CD14-positive monocyte (primary cell): ENCODE data around the gene RNF169. TPM values are rescaled to one million over a fixed set of nuclear protein-coding genes. Genes with fewer than 3 reads are reported as not detected.

Experiments used
- DNase-seq, 3 donors: peaks; one replicate each; pipeline ENCODE4 v3.0.0-alpha.2; 2011 to 2022
- H2AFZ ChIP-seq: 2 replicates; pipeline ENCODE4 v1.6.0; 2012; ENCODE audit warnings: mild to moderate bottlenecking, low read depth, low read length, inconsistent platforms; ENCODE audit not compliant: insufficient read depth, poor library complexity, severe bottlenecking
- H3K27ac ChIP-seq, 2 donors: 1 replicate in 1 of 2; 2 replicates in 1 of 2; pipeline ENCODE4 v1.5.1; 2012 to 2013; ENCODE audit warnings: low read length in 2 of 2, control low read depth in 1 of 2, inconsistent platforms in 1 of 2, low read depth in 1 of 2, mild to moderate bottlenecking in 1 of 2
- H3K27me3 ChIP-seq, 2 donors: one replicate each; pipeline versions ENCODE4 v1.6.0 to v1.6.1; 2011 to 2013; ENCODE audit warnings: low read length in 2 of 2; ENCODE audit not compliant: control insufficient read depth in 2 of 2, insufficient read depth in 2 of 2
- H3K36me3 ChIP-seq, 2 donors: replicated peaks in 1 of 2; 1 replicate in 1 of 2; 2 replicates in 1 of 2; pipeline versions ENCODE4 v1.5.1 to v1.6.1; 2012 to 2013; ENCODE audit warnings: low read length in 2 of 2, control low read depth in 1 of 2, inconsistent platforms in 1 of 2, mild to moderate bottlenecking in 1 of 2; ENCODE audit not compliant: insufficient read depth in 2 of 2, control insufficient read depth in 1 of 2
- H3K4me1 ChIP-seq, 2 donors: 1 replicate in 1 of 2; 2 replicates in 1 of 2; pipeline versions ENCODE4 v1.5.1 to v1.6.1; 2012 to 2013; ENCODE audit warnings: low read length in 2 of 2, control low read depth in 1 of 2, inconsistent platforms in 1 of 2, mild to moderate bottlenecking in 1 of 2, moderate library complexity in 1 of 2; ENCODE audit not compliant: insufficient read depth in 2 of 2, control insufficient read depth in 1 of 2
- H3K4me2 ChIP-seq: replicated peaks from 2 replicates; pipeline ENCODE3; 2012; ENCODE audit warnings: low read length, moderate library complexity, mild to moderate bottlenecking; ENCODE audit not compliant: poor library complexity, severe bottlenecking; ENCODE audit errors: extremely low read depth
- H3K4me3 ChIP-seq, 3 experiments: fragments of 200-600 bp in 1 of 3; sonication (generic) in 1 of 3; replicated peaks in 1 of 3; 1 replicate in 2 of 3; 2 replicates in 1 of 3; pipeline ENCODE4 v1.5.1; 2011 to 2013; ENCODE audit warnings: low read length in 3 of 3, mild to moderate bottlenecking in 3 of 3, control low read depth in 2 of 3, low read depth in 2 of 3, inconsistent platforms in 1 of 3, moderate library complexity in 1 of 3
- H3K79me2 ChIP-seq: 2 replicates; pipeline ENCODE4 v1.6.0; 2012; ENCODE audit warnings: mild to moderate bottlenecking, control low read depth, inconsistent platforms, low read length, moderate library complexity; ENCODE audit not compliant: insufficient read depth
- H3K9ac ChIP-seq: 2 replicates; pipeline ENCODE4 v1.6.0; 2017; ENCODE audit warnings: low read length, mild to moderate bottlenecking; ENCODE audit not compliant: insufficient read depth, poor library complexity, severe bottlenecking
- H3K9me3 ChIP-seq, 2 donors: replicated peaks in 1 of 2; 1 replicate in 1 of 2; 2 replicates in 1 of 2; pipeline versions ENCODE4 v1.5.1 to v1.6.1; 2012 to 2013; ENCODE audit warnings: low read length in 2 of 2, control low read depth in 1 of 2; ENCODE audit not compliant: control insufficient read depth in 1 of 2, insufficient read depth in 1 of 2
- H4K20me1 ChIP-seq: 2 replicates; pipeline ENCODE4 v1.6.0; 2012; ENCODE audit warnings: mild to moderate bottlenecking, low read length, control low read depth, moderate library complexity; ENCODE audit not compliant: insufficient read depth
- H3K27ac Mint-ChIP-seq, 7 donors: one replicate each; pipeline ENCODE4 v1.8.0; 2020; ENCODE audit warnings: mild to moderate bottlenecking in 7 of 7, mixed read lengths in 7 of 7, moderate library complexity in 6 of 7, inconsistent platforms in 2 of 7
- H3K27me3 Mint-ChIP-seq, 3 donors: one replicate each; pipeline ENCODE4 v1.8.0; 2021 to 2022; ENCODE audit warnings: low read depth in 3 of 3, mild to moderate bottlenecking in 3 of 3, mixed read lengths in 3 of 3, moderate library complexity in 3 of 3, inconsistent platforms in 1 of 3
- H3K36me3 Mint-ChIP-seq, 2 donors: one replicate each; pipeline ENCODE4 v1.8.0; 2020; ENCODE audit warnings: mixed read lengths in 2 of 2, inconsistent platforms in 1 of 2, mild to moderate bottlenecking in 1 of 2
- H3K4me1 Mint-ChIP-seq: one replicate; pipeline ENCODE4 v1.8.0; 2020; ENCODE audit warnings: mild to moderate bottlenecking, mixed read lengths
- H3K4me3 Mint-ChIP-seq, 2 donors: one replicate each; pipeline ENCODE4 v1.8.0; 2020; ENCODE audit warnings: mild to moderate bottlenecking in 2 of 2, mixed read lengths in 2 of 2, moderate library complexity in 1 of 2
- H3K9me3 Mint-ChIP-seq, 7 donors: one replicate each; pipeline ENCODE4 v1.8.0; 2020 to 2022; ENCODE audit warnings: mixed read lengths in 7 of 7, mild to moderate bottlenecking in 6 of 7, moderate library complexity in 6 of 7, inconsistent platforms in 2 of 7
- WGBS: methylation state at CpG from one replicate; pipeline ENCODE4 v1.1.5; 2013; ENCODE audit warnings: missing lambda C conversion rate; ENCODE audit not compliant: insufficient coverage; 5-methylcytosine and 5-hydroxymethylcytosine counted together
- intact Hi-C, 2 donors: fragments of 100-400 bp; cut with micrococcal nuclease; formaldehyde crosslinking; loops; one replicate each; pipeline versions ENCODE4 v1.15.0 to v1.15.1; 2023
- polyA plus RNA-seq, 3 donors: library from polyadenylated mRNA; depleted of rRNA in 1 of 3; unstranded in 2 of 3; stranded (reverse) in 1 of 3; fragments of 300-500 nt in 2 of 3; fragments of >200 nt in 1 of 3; fragmentation: Illumina TruSeq in 2 of 3; gene quantifications; 1 replicate in 2 of 3; 2 replicates in 1 of 3; pipeline ENCODE4 v1.2.3, GENCODE V29; 2012 to 2021
- TF ChIP-seq, protein P1 (sequence below): fragments of 200-600 bp; IDR thresholded peaks from one replicate; pipeline ENCODE4 v1.8.0; 2022; ENCODE audit warnings: antibody characterized with exemption, mild to moderate bottlenecking

Gene RNF169
- polyA plus RNA-seq, 3 donors: 1.4 to 16.2 (median 2.0) TPM

DNA sequence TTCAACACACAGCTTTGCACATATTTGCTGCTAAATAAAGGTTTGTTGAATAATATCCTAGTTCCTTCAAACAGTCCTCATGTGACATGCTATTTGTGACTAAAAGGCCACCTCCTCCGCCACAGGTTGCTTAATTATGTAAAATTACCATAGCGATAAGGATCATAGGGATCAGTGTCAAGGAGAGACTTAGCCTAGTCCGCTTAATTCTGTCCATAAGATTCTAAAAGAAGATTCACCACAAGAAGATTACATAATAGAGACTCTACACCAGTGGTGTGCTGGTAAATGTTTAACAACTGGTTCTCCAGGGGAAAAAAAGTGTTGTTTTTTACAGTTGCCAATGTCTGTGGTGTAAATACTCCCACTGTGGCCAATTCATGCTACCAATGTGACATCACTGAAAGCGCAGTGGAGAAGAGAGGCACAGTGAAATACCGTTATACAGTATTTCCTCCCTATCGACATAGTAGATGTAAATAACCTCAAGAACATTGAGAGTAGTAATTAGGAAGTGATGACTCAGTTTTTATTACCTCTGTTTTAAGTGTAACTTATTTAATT is 13.2 kb upstream of the RNF169 start:
- TF ChIP-seq, protein P1, sequence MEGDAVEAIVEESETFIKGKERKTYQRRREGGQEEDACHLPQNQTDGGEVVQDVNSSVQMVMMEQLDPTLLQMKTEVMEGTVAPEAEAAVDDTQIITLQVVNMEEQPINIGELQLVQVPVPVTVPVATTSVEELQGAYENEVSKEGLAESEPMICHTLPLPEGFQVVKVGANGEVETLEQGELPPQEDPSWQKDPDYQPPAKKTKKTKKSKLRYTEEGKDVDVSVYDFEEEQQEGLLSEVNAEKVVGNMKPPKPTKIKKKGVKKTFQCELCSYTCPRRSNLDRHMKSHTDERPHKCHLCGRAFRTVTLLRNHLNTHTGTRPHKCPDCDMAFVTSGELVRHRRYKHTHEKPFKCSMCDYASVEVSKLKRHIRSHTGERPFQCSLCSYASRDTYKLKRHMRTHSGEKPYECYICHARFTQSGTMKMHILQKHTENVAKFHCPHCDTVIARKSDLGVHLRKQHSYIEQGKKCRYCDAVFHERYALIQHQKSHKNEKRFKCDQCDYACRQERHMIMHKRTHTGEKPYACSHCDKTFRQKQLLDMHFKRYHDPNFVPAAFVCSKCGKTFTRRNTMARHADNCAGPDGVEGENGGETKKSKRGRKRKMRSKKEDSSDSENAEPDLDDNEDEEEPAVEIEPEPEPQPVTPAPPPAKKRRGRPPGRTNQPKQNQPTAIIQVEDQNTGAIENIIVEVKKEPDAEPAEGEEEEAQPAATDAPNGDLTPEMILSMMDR: no peak
- Histone ChIP-seq H3K9ac (no peak overlapping the region), H3K79me2 (no peaks in the 10 kb centered on the region), H3K9me3 (peaks cover 0 to 16% of the 10 kb centered on the region in 2 donors), H3K27ac (no peak overlapping the region), H2AFZ (no peak overlapping the region), H4K20me1 (no peaks in the 10 kb centered on the region), H3K36me3 (no peaks in the 10 kb centered on the region), H3K27me3 (peaks cover 34 to 41% of the 10 kb centered on the region in 2 donors), H3K4me1 (no peaks in the 10 kb centered on the region), H3K4me2 (no peak overlapping the region), H3K4me3 (no peak overlapping the region)
- Mint-ChIP-seq H3K27ac (no peak overlapping the region), H3K4me1 (peaks cover 8% of the 10 kb centered on the region), H3K27me3 (peaks cover 33 to 46% (median 34%) of the 10 kb centered on the region in 3 donors), H3K36me3 (peaks cover 0 to 3% of the 10 kb centered on the region in 2 donors), H3K9me3 (peaks cover 0 to 16% (median 3%) of the 10 kb centered on the region in 7 donors), H3K4me3 (no peak overlapping the region)
- no CpG with 5 or more reads among the region's 6 CpGs for WGBS
- intact Hi-C loops: no loop called here
- DNase-seq: no peak

DNA sequence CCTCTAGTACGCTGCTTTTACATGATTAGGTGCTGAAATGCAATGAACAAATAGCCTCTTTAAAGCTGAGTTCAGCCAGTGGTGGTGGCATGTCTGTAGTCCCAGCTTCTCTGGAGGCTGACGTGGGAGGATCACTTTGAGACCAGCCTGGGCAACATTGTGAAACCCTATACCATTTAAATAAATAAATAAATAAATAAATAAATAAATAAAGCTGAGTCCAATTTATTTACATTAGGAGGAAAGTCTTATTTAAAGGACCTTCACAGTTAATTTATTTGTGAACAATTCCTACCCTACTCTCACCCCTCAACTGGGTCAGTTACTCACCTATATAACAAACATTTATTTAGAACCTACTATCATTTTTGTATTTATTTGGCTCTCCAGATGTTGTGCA is 12.6 kb upstream of the RNF169 start:
- no peaks in the 10 kb centered on the region for H4K20me1 ChIP-seq
- TF ChIP-seq, protein P1: no peak
- no peak overlapping the region for H3K4me3 ChIP-seq
- no peak for DNase-seq
- Mint-ChIP-seq H3K27me3 (peaks cover 27 to 40% (median 28%) of the 10 kb centered on the region in 3 donors), H3K4me1 (peaks cover 4% of the 10 kb centered on the region), H3K9me3 (peaks cover 0 to 10% (median 0%) of the 10 kb centered on the region in 7 donors), H3K4me3 (no peak overlapping the region), H3K36me3 (peaks cover 0 to 3% of the 10 kb centered on the region in 2 donors), H3K27ac (no peak overlapping the region)
- no peak overlapping the region for H3K27ac ChIP-seq
- peaks cover 29 to 35% of the 10 kb centered on the region in 2 donors for H3K27me3 ChIP-seq
- H3K4me1 ChIP-seq: no peaks in the 10 kb centered on the region
- H2AFZ ChIP-seq: no peak overlapping the region
- H3K9me3 ChIP-seq: peaks cover 0 to 12% of the 10 kb centered on the region in 2 donors
- no peaks in the 10 kb centered on the region for H3K36me3 ChIP-seq
- no peak overlapping the region for H3K9ac ChIP-seq
- H3K79me2 ChIP-seq: no peaks in the 10 kb centered on the region
- 100% methylated on average over 1 of the region's 2 CpGs for WGBS
- intact Hi-C loops: no loop called here
- H3K4me2 ChIP-seq: no peak overlapping the region
